GM21447 (cell line): ENCODE results near the gene MRRF.

Source experiments
- ATAC-seq: cut with Tn5 transposase; IDR thresholded peaks from one replicate; pipeline ENCODE4 v1.9.1; 2021; ENCODE audit not compliant: unreplicated experiment

The MRRF gene

DNA sequence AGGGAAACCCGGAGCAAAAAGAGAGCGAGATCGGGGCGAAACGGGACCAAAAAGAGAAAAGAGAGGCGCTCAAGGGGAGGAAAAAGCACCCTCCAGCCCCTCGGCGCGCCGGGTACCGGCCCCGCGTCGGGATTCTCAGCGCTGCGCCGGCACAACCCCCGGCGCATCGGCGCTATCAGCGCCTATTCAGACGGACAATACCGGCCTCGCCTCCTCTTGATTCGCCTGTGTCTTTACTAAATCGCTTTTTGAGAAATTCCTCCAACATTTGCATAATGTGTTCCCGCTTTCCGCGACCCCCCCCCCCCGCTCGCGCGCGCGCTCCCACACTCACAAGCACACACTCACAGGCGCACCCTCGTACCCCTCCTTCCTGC is 36.5 kb upstream of the MRRF start:
- no peak for ATAC-seq

DNA sequence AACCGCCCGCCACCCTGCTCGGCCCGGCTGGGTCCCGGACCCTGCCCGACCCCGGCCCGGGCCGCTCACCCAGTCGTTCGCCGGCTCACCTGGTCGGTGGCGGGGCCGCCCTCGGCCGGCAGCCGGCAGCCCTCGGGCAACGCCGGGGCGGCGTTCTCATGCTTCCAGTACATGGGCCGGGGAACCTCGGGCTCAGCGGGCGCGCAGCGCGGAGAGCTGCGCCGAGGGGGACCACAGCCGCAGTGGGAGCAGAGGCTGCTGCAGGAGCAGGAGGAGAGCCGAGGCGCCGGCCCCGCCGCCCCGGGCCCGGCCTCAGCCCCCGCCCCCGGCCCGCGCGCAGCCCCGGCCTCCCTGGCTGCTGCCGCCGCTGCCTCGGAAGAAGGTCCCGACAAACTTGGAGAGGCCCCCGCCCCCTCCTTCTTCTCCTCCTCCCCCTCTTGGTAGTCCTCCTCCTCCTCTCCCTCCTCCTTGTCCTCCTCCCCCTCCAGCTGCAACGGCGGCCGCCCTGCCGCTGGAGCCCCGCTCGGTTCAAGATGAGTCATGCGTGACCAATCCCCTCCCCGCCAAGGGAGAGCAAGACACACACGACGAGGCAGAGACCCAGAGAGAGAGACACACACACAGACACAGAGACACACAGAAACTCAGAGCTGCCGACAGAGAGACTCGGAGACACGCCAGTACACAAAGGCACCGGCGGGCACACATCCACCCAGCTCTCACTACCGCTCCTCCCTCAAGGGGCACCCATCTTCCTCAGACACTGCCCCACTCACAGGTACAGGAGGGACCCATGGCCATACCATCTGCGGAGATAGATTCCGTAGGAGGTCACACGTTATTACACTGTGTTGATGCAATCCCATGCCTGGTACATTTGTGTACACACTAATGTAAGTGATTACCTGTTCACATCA is 35.9 kb upstream of the MRRF start, which contains the start of gene LHX6:
LHX6 (minus strand) TSS at position 390 of the 917 bp plus-strand sequence; CDS start at position 173, 217 bp downstream.
- ATAC-seq = no peak

DNA sequence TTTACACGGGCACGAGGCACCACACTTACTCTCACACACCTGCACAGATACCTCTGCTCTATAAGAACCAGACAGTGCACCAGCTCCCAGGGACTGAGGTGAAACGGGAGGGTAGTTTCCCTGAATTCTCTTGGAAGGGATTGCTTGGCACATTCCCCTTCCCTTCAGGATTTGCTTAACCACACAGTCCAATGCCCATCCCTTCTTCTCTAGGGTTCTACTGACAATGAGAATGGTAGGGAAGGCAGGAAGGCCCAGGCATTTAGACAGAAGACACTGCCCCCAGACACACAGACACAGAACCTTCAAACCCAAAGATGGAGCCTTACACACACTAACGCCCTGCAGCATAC is 35.2 kb upstream of the MRRF start:
- no peak for ATAC-seq

DNA sequence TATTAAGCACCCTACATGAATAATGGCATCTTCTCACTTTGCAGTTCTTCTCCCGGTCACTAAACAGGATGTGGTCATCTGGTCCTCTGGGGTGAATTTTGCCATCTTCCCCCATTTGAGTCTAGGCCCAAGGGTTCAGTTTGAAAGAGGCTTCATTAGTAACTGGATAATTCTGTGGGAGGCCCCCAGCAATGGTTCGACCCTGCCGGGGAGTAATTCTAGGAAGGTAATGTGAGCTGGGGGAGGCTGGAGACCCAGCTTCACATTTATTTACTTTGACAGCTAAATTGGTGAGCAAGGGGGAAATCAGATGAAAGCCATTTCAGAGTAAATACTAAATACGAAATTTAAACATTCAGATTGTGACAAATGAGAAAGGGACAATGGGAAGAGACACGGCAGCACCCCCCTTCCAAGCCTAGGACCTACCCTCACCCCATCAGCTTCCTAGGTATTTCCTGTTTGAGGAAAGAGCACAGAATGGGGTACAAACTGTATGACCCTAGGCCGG is 31.8 kb upstream of the MRRF start:
- ATAC-seq = no peak

DNA sequence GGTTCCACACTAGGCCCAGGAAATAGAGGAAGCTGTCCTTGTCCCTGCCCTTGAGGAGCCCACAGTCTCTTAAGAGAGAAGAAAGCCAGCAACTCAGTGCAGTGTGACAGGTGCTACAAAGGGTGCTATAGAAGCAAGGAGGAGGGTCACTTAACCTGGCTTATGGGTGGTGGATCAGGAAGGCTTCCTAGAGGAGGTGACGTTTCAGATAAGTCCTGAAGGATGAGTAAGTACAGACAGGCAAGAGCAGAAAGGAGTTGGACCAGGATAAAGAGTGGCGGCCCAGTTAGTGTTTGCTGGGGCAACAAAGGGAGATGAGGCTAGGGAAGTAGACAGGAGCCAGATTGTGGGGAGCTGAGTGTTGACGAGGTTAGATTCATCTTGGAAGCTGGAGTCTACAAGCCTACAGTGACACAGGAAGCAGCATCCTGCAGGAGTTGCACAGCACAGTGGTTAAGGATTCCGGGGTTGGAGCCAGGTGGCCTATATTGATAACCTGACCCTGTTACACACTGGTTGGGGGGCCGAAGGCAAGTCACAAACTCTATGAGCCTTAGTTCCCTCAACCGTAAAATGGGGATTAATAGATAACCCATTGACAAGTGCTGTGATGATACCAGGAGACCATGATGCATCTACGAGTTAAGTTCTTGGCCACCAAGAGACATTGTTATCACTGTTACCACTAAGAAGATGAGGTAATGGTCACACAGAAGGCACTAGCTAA is 30.5 kb upstream of the MRRF start:
- no peak for ATAC-seq

DNA sequence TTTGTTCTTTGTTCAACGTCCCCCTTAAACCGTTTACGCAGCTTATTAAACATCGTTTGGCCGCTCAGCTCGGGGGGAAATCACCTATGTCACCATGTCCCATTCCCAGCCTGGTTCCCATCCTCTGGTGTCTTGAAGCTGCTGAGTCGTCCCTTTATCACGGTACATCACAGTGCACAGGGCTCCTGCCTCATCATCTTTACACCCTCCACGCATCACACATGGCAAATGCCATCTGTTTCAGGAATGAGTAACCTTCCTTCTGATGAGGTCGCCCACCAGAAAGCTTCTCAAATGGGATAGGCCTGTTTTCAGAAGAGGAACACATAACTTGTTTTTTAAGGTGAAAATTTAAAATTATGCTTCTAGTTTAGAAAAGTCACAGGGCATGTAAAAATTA is 28.0 kb upstream of the MRRF start:
- no peak for ATAC-seq

DNA sequence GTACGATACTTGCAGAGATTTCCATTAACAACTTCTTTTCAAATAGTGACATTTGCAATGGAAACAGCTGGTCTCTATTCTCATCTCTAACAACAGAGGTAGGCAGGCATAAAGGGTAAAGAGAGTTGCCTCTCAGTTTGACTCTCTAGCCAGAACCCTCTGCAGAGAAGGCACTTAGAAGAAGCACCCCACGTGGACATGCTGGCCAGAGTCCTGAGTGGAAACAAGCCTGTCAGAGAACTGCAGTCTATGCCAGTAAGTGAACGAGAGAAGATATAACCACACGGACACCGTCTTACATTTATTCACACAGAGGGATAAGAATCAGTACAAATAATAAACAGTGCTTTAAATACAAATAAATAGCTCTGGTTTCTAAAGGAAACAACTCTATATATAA is 25.0 kb upstream of the MRRF start:
- ATAC-seq = no peak

DNA sequence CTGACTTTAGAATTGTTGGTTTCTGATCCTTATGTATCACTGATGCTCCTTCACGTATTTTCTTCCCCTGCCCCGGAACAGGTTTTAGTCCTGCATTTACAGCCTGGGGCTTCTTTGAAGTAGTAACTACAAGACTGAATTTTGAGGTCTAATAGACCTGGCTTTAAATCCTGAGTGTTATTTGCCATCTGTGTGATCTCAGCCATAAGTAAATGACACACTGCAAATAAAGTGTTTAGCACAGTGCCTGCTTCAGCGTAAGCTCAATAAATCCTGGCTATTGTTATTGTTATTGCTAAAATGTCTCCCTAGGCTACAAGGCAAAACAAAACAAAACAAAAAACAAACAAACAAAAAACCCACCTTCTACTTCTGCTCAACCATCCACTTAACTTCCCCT is 20.3 kb upstream of the MRRF start:
- no peak for ATAC-seq

DNA sequence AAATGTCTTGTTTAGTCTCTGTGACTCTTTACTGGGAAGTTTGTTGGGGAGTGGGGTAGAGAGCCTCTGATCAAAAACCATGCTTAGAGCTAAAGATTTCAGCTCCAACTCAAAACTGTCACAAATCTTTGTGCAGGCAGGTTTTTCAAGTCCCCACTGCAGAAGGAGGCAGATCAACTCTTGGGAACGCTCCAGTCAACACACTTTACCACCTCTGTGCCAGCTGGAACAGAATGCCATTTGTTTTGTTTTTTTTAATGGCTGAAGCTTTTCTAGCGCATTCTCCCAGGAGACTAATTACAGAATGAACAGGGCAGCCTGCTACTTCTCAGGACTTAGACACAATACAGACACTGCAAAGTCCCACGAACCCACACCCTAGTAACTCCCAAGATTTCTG is 18.0 kb upstream of the MRRF start:
- ATAC-seq = no peak

DNA sequence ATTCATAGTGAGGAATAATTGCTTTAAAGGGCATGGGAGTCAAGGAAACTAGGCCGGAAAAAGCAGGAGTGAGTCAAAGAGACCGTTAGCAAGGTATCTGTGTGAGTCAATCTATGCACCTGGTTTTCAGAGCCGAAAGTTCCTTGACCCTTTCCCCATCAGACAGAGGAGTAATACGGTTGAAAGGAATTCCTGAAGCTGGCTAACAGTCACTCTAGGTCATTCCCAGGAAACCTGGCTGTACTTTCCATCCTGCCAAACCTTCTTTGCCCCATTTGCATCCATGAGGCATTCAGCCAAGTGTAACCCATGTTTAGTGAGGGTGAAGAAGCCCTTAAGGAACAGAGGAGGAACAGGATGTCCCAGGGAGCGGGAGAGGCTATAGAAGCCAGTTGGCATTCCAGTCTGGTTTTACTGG is 16.2 kb upstream of the MRRF start:
- ATAC-seq = no peak

DNA sequence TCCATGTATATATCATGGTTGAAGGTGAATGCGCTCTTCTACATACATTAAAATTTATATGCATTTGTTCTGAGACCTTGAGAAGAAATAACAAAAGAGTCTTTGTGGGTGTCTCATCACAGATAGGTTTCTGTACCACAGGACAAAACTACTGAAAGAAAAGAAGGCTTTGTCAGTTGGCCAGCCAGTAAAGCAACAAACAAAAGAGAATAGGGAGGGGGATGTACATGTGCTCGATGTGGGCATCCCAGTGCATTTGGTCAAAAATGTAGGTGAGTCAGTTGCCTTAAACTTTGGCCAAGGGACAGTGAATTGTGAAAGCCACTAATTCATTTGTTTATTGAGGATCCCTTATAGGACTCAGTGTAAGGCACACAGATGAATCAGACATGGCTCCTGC is 13.3 kb upstream of the MRRF start:
- ATAC-seq = no peak

DNA sequence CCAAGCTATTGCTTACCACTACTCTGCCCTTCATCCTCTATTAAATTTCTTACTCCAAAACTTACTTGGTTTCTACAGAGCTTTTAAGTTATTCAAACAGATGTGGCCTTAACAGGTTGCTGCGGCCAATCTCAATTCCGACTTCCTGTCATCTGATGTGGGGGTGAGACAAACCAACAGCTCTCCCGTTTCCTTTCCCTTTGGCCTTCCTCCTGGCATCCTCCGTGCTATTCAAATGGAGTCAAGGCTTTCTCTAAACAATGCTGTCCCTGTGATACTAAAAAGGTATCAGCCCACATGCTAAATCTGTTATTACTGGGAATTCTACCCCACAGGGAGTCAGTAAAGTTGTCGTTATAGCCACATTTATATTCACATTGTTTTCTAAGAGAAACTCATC is 11.9 kb upstream of the MRRF start:
- no peak for ATAC-seq

DNA sequence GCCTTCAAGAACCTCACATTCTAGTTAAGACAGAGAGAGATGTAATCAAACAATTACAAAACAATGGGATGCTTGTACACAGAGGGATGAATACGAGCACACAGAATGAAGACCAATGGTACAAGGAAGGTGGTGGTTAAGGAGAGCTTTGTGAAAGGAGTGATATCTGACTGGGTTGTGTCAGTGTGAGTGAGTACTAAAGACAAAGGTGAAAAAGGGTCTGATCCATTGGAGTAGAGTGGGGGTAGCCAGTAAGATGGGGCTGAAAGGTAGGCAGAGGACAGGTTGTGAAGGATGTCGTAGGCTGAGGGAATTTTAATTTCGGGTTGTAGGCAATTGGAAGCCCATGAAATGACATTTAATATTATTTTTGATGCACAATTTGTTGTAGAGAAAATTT is 9.9 kb upstream of the MRRF start:
- ATAC-seq = no peak

DNA sequence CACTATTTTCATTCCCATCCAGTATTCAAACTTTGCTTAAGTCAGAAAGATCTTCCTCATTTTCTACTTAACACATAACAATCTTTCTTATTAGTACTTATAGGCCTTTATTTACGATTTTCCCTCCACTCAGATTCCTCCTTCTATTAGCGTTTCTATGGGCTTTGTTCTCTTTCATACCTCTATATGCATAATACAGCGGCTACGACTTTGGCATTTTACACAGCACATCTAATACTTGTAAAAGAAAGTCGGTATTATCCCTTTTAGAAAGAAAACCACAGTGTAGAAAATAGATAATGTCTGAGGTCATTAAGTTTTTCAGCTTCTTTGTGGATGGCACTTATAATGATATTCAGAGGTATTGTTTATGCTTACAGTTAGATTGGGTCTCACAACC is 8.5 kb upstream of the MRRF start:
- no peak for ATAC-seq

DNA sequence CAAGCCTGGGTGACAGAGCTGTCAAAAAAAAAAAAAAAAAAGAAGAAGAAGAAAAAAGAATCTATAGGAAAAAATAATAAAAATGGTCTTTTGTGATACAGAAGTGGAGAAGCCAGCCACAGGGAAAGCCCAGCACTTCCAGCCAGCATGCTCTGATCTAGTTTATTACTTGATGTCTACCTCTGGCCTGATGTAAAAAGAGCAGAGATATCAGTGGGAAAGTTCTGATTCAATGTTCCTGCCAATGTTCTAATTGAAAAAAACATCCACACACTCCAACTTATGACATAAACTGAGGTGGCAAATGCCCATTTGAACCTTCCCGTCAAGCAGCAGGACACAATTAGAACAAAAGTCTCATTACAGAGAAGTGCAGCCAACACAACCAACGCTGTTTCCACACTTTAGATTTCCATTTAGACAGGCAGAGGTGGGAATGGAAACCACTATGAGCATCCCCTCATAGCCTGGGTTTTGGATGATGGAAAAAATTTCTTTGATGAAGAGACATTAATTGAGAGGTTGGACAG is 5.7 kb upstream of the MRRF start:
- no peak for ATAC-seq

DNA sequence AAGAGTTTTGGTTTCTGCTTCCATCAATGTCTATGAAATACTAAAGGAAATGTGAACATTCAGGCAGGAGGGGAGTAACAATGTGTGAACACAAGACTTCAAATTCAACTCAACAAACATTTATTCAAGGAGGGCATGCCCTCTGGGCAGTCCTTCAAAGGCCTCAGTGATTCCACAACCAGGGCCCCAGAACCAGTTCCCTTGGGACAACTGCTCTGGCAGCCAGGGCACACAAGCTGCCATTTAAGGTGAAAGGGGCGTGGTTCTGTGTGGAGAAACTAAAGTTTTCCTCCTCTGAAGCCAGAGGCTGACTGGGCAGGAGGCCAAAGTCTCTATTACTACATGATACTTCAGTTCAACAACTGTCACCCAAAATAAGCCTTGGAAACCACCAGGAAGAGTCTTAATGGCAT is 3.2 kb upstream of the MRRF start:
- no peak for ATAC-seq

DNA sequence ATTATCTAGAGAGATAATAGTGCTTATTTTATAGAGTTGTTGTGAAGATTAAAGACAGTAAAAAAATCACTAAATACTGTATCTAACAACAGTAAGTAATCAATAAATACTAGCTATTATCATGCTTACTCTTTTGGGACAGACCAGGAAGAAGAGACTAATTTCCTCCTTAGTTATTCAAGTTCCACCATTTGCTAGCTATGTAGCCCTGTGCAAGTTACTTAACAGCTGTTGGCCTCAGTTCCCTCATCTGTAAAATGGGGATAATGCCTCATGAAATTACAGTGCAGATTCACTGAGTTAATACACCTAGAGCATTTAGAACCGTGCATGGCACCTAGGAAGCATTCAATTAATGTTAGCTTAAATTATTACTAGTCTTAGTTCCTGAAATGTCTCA is 2.6 kb upstream of the MRRF start:
- ATAC-seq = no peak

DNA sequence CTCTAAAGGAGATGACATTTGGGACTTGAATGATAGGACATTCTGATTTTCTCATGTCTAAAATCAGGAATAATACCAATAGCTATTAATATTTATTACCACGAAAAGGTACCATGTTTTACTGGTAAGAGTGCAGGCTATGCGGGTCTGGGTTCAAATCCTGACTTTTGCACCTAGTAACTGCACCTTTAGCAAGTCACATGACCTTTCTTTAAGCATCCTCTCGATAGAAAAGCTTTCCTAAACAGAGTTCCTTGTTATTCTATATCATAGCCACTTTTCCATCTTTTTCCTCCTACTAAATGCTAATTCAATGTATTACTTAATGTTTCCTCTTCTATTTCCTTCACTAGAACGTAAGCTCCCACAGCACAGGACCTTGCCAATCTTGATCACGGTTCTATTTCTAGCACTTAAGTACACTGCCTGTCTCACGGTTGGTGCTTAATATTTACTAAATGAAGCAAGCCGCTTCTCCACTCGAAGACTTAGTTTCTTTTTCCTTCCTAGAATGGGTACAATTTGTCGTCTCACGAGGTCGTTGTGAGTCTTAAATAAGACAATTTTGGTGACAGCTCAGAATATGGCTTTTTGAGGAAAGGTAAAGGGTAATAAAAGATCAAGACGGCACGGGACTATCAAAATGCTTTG is 858 bp upstream of the MRRF start:
- ATAC-seq = no peak

DNA sequence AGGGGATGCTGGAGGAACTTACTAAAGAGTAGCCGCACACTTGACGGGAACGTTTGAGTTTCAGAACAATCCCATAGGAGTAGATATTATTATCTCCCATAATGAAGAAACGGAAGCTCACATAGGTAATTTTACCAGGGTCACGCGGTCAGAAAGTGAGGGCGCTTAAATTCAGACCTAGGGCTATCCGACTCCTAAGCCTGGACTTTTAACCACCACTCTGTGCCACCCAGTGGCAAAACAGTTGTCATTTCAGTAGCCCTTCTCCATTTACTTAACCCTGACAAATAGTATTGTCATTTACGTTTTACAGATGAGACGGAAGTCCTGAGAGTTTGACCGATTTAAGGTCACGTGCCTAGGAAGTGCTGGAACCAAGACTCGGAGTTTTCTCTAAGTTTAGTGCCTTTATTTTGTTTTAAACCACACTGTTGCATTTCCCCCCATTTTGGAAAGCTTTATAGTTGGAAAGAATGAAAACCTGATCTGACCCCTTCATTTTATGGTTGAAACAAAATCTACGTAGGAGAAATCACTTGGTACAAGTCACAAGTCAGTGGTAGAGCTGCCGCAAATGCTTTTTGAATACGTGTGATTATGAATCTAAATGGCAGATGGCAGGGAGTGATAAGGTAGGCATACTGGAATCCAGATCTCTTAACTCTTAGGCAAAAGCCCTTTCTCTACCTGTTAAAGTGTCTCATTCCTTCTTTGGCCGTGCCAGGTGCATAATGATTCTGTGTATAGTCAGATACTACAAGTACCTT is 650 bp downstream of the MRRF start:
- peak; percentile 49 for ATAC-seq

DNA sequence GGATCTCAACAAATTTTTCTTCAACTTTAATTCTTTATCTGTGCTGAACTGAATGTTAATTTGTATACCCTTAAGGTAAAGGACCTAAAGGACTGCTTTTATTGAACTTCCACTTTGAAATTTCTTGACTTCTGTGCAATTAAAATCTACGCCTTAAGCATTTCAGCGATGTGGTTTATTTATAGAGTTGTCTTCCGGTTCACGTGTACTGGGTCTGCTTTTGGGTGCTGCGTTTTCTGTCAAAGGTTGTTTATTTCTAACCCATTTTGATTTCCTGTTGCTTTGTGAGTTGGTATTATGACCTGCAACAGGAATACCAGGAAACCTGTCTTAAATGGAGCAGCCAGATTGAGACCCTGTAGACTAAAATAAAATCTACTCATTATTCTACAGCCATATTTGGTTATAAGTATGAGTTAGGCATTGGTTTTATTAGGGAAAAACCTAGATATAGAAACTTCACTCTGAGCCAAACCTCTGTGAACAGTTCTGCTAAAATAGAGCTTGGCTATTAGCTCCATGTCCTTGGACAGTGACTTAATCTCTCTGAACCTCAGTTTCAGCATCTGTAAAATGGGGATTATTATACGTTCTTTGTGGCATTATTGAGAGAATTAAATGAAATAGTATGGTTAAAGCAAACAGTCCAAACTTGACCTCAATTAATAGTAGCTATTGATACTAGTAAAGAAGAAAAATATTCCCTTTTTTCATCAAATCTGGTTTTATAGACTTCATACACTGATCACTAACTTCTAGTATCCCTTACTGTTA is 3.5 kb downstream of the MRRF start:
- no peak for ATAC-seq
